Chondrocyte (in vitro differentiated cells): ENCODE measurements around the gene FAM107B. TPM values are rescaled to one million over a fixed set of nuclear protein-coding genes. Genes with fewer than 3 reads are reported as not detected.

Experiments used
- DNase-seq: peaks from one replicate; pipeline ENCODE4 v3.0.0; 2021; ENCODE audit warnings: mixed read lengths, low spot score
- H3K27ac Mint-ChIP-seq: one replicate; pipeline ENCODE4 v1.8.0; 2021; ENCODE audit warnings: mild to moderate bottlenecking, moderate library complexity, mixed read lengths; ENCODE audit not compliant: unreplicated experiment
- H3K27me3 Mint-ChIP-seq: 2 replicates; pipeline ENCODE4 v1.8.0; 2021; ENCODE audit warnings: low read depth, mixed read lengths
- H3K36me3 Mint-ChIP-seq: 2 replicates; pipeline ENCODE4 v1.8.0; 2021; ENCODE audit warnings: low read depth, mixed read lengths
- H3K4me1 Mint-ChIP-seq: 2 replicates; pipeline ENCODE4 v1.8.0; 2021; ENCODE audit warnings: low read depth, mild to moderate bottlenecking, mixed read lengths
- H3K4me3 Mint-ChIP-seq: one replicate; pipeline ENCODE4 v1.8.0; 2021; ENCODE audit warnings: mild to moderate bottlenecking, moderate library complexity, mixed read lengths; ENCODE audit not compliant: unreplicated experiment
- H3K9me3 Mint-ChIP-seq: 2 replicates; pipeline ENCODE4 v1.8.0; 2021; ENCODE audit warnings: low read depth, mixed read lengths
- total RNA-seq: library from RNA; stranded (reverse); gene quantifications from 3 replicates; pipeline ENCODE4 v1.2.1, GENCODE V29; 2021
- TF ChIP-seq, protein P1 (sequence below): fragments of 200-600 bp; sonication (generic); IDR thresholded peaks from 2 replicates; pipeline ENCODE4 v1.5.0; 2021; ENCODE audit warnings: antibody characterized with exemption, mild to moderate bottlenecking, moderate library complexity

The FAM107B gene
- total RNA-seq, 1 donor from 2014 or later, result 29.1 TPM

DNA sequence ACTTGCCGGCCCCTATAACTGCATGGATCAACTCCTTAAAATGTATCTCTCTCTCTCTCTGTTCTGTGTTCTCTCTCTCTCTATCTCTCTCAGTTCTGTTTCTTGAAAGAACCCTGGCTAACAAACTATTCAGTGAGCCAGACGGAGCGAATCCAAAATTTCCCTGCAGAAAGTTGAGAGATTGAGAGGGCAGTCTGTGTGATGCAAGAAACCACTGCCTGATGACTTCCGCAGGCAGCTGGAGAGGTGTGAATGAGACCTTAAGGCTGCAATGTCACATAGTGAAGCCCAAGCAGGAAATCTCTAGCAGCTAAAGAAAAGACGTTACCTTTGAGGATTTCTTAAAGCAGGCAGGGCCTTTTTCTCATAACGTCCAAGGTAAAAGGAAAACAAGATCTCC is 17.3 kb downstream of the FAM107B start:
- no peak overlapping the region for H3K27ac Mint-ChIP-seq
- no peak for DNase-seq
- H3K4me1 Mint-ChIP-seq, result no peaks in the 10 kb centered on the region
- no peak overlapping the region for H3K4me3 Mint-ChIP-seq
- no peaks in the 10 kb centered on the region for H3K27me3 Mint-ChIP-seq
- H3K36me3 Mint-ChIP-seq, result no peaks in the 10 kb centered on the region
- TF ChIP-seq, protein P1, sequence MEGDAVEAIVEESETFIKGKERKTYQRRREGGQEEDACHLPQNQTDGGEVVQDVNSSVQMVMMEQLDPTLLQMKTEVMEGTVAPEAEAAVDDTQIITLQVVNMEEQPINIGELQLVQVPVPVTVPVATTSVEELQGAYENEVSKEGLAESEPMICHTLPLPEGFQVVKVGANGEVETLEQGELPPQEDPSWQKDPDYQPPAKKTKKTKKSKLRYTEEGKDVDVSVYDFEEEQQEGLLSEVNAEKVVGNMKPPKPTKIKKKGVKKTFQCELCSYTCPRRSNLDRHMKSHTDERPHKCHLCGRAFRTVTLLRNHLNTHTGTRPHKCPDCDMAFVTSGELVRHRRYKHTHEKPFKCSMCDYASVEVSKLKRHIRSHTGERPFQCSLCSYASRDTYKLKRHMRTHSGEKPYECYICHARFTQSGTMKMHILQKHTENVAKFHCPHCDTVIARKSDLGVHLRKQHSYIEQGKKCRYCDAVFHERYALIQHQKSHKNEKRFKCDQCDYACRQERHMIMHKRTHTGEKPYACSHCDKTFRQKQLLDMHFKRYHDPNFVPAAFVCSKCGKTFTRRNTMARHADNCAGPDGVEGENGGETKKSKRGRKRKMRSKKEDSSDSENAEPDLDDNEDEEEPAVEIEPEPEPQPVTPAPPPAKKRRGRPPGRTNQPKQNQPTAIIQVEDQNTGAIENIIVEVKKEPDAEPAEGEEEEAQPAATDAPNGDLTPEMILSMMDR, result no peak
- no peaks in the 10 kb centered on the region for H3K9me3 Mint-ChIP-seq

DNA sequence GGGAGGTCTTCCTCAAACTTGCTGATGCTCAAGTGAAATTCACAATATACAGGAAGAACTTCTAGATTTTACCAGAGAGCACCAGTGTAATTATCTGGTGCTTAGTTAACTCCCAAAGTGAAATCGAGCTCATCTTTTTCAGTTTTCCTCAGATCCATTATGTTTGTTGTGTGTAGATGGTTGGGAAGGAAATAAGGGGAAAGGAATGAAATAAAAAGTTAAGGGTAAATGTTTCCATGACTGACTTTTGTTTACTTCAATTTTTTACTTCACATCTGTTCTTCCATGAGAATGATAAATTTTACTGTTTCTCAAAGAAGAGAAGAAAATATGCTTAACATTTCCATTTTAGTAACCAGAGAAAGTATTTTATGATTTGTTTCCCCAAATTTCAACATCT is 21.3 kb downstream of the FAM107B start:
- no peak overlapping the region for H3K4me3 Mint-ChIP-seq
- DNase-seq, result no peak
- no peak overlapping the region for H3K27ac Mint-ChIP-seq

DNA sequence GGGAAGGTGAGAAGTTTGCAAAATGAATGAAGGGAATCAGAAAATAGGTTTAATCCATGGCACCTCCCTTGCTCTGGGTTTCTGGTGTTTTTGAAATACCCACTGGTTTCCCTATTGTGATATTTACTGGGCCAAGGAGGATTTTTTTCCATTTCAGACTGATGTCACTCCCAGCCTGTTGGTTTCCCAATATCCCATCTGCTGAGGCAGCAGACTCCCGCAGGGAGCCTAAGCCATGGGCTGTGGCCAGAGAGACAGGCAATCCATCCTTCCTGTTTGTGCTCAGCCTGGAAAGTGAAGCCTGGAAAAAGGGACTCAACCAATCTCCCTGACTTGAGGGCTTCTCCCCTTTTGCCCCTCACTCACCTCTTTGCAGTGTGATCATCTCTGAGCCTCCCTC is 22.8 kb downstream of the FAM107B start:
- H3K9me3 Mint-ChIP-seq, result peaks cover 6% of the 10 kb centered on the region
- no peak for DNase-seq
- H3K36me3 Mint-ChIP-seq, result peaks cover 1% of the 10 kb centered on the region
- no peak overlapping the region for H3K4me3 Mint-ChIP-seq
- TF ChIP-seq, protein P1, result no peak
- H3K4me1 Mint-ChIP-seq, result no peaks in the 10 kb centered on the region
- H3K27ac Mint-ChIP-seq, result no peak overlapping the region
- H3K27me3 Mint-ChIP-seq, result peaks cover 3% of the 10 kb centered on the region

More for the DNA sequence above, 21.3 kb downstream of the FAM107B start:
- TF ChIP-seq, protein P1, result no peak
- Mint-ChIP-seq H3K4me1 (no peaks in the 10 kb centered on the region), H3K9me3 (no peaks in the 10 kb centered on the region), H3K27me3 (no peaks in the 10 kb centered on the region), H3K36me3 (no peaks in the 10 kb centered on the region)

DNA sequence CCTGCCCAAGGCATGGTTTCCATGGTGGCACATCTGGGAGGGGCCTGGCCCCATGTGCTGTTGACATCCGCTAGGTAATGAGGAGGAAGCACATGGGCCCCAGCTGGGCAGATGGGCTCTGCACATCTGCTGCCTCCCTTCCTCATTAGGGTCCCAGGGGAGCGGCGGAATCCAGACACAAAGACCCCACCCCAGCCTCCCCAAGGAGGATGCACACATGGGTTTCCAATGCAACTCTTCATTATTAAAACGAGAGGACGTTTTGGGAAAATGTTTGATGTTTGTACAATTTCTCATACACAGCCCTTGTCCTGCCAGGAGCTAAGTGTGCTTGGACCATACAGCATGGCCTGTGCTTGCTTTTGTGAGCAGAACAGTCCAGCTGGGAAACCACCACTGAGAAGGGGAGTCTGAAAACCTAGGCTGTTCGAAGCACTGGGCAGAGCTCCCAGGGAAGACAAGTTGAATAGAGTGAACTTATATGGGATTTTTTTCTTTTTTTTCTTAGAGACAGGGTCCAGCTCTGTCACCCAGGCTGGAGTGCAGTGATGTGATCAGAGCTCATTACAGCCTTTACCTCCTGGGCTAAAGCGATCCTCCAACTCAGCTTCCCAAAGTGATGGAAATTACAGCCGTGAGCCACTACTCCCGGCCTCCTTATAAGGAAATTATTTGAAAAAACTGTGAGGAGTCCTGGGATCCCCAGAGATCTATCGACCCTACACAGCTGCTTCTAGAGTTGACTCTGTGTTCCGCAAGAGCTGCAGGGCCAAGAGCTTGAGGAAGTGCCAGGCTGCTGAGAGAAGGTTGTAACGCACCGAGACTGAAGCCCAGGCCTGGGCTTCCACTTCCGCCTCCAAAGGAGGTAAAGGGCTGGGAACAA is 23.4 kb downstream of the FAM107B start:
- Mint-ChIP-seq H3K27ac (no peak overlapping the region), H3K36me3 (peaks cover 4% of the 10 kb centered on the region), H3K9me3 (peaks cover 11% of the 10 kb centered on the region), H3K4me3 (no peak overlapping the region), H3K4me1 (no peaks in the 10 kb centered on the region), H3K27me3 (peaks cover 3% of the 10 kb centered on the region)
- no peak for DNase-seq
- TF ChIP-seq, protein P1, result no peak

DNA sequence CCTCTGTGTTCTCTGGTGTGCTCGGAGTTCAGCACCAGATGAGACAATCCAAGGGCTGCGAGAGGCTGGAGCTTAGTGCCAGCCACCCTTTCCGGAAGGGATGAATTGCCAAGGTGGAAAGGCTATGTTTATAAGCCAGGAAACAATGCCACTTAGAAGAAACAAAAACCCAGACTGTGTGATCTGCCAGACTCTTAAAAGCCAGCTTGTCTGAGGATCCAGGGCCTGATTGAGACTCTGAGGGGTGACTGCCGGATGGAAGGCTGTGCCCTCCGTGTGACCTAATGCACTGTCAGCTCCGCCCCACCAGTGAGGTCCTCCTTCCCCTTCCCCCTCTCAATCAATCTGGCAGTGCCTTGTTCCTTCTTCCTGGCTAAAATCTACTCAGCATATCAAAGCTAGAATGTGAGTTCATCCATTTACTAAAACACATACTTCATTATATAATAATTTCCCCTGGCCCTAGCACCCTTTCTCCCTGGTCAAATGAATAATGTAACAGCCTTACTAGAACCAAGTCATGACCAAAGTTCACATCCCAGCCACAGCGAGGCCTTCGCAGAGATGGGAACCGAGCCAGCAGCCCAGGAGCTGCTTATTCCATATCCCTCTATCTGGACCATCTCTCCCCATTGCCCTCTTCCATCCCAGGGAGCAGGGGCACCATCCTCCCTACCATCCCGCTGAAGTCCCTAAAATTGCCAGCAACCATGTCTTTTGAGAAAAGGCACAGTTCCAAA is 25.5 kb downstream of the FAM107B start:
- H3K4me3 Mint-ChIP-seq, result no peak overlapping the region
- DNase-seq, result no peak
- H3K9me3 Mint-ChIP-seq, result peaks cover 19% of the 10 kb centered on the region
- H3K27me3 Mint-ChIP-seq, result peaks cover 10% of the 10 kb centered on the region
- H3K27ac Mint-ChIP-seq, result no peak overlapping the region
- peaks cover 4% of the 10 kb centered on the region for H3K36me3 Mint-ChIP-seq
- no peaks in the 10 kb centered on the region for H3K4me1 Mint-ChIP-seq
- TF ChIP-seq, protein P1, result no peak
